H1 (cell line): ENCODE data around the gene PTPRJ. TPM values are rescaled to one million over a fixed set of nuclear protein-coding genes. Genes with fewer than 3 reads are reported as not detected.

ENCODE experiments used
- CTCF ChIA-PET: fragments of 300-600 bp; sonication (Branson Sonifier 250); formaldehyde crosslinking; loops from one replicate; lab custom pipeline; 2021; ENCODE audit not compliant: partially characterized antibody; lab: Charles Lee
- POLR2A ChIA-PET: fragments of 300-600 bp; sonication (Branson Sonifier 250); formaldehyde crosslinking; loops from one replicate; lab custom pipeline; 2021; ENCODE audit warnings: inconsistent platforms; ENCODE audit not compliant: partially characterized antibody; lab: Charles Lee
- DNase-seq, 2 experiments: peaks; one replicate each; pipeline versions ENCODE4 v3.0.0 to v3.0.0-alpha.2; 2010 to 2022; ENCODE audit warnings: low spot score in 2 of 2, low read depth in 1 of 2, mixed read lengths in 1 of 2
- FAIRE-seq: peaks from 2 replicates; lab custom pipeline; 2011; peaks lifted over from hg19 to GRCh38; lab: Jason Lieb, UNC
- H2AFZ ChIP-seq: 2 replicates; pipeline ENCODE4 v1.8.1; 2012; ENCODE audit warnings: low read length, inconsistent platforms
- H2AK5ac ChIP-seq: 2 replicates; pipeline ENCODE4 v1.6.1; 2013; ENCODE audit warnings: low read depth, low read length
- H2BK120ac ChIP-seq: replicated peaks from 2 replicates; pipeline ENCODE3; 2013; ENCODE audit warnings: low read depth, low read length, inconsistent platforms
- H2BK12ac ChIP-seq: 2 replicates; pipeline ENCODE4 v1.6.1; 2013; ENCODE audit warnings: low read depth, low read length
- H2BK15ac ChIP-seq: 2 replicates; pipeline ENCODE4 v1.6.1; 2013; ENCODE audit warnings: low read length
- H2BK20ac ChIP-seq: 2 replicates; pipeline ENCODE4 v1.6.1; 2013; ENCODE audit warnings: low read length
- H2BK5ac ChIP-seq: 2 replicates; pipeline ENCODE4 v1.6.1; 2013; ENCODE audit warnings: low read depth, low read length
- H3K14ac ChIP-seq: 2 replicates; pipeline ENCODE4 v1.6.1; 2013; ENCODE audit warnings: inconsistent platforms; ENCODE audit not compliant: insufficient read length
- H3K18ac ChIP-seq: 2 replicates; pipeline ENCODE4 v1.6.1; 2013; ENCODE audit warnings: low read length; ENCODE audit errors: extremely low read depth
- H3K23ac ChIP-seq: 2 replicates; pipeline ENCODE4 v1.6.1; 2013; ENCODE audit warnings: inconsistent platforms; ENCODE audit not compliant: insufficient read length
- H3K23me2 ChIP-seq: 2 replicates; pipeline ENCODE4 v1.6.1; 2013; ENCODE audit warnings: low read depth, low read length
- H3K27ac ChIP-seq: 2 replicates; pipeline ENCODE4 v1.6.1; 2011; ENCODE audit warnings: low read depth, low read length, inconsistent platforms
- H3K27me3 ChIP-seq, 4 experiments: replicated peaks in 1 of 4; 1 replicate in 1 of 4; 2 replicates in 3 of 4; pipeline versions ENCODE4 v1.6.1 to v1.8.1; 2011 to 2013; ENCODE audit warnings: low read length in 3 of 4, mild to moderate bottlenecking in 3 of 4, inconsistent platforms in 2 of 4, mixed read lengths in 2 of 4, moderate library complexity in 1 of 4; ENCODE audit not compliant: control insufficient read depth in 3 of 4, insufficient read depth in 3 of 4; ENCODE audit errors: extremely low read depth in 1 of 4
- H3K36me3 ChIP-seq, 4 experiments: 2 replicates each; pipeline versions ENCODE4 v1.6.1 to v1.8.1; 2011 to 2013; ENCODE audit warnings: mild to moderate bottlenecking in 4 of 4, low read length in 3 of 4, moderate library complexity in 2 of 4, control low read depth in 1 of 4, inconsistent platforms in 1 of 4; ENCODE audit not compliant: insufficient read depth in 4 of 4, control insufficient read depth in 2 of 4
- H3K4ac ChIP-seq: replicated peaks from 2 replicates; pipeline ENCODE3; 2013; ENCODE audit warnings: low read length, low read depth, mixed read lengths, inconsistent platforms; ENCODE audit not compliant: insufficient read length
- H3K4me1 ChIP-seq, 4 experiments: replicated peaks in 1 of 4; 1 replicate in 1 of 4; 2 replicates in 3 of 4; pipeline versions ENCODE4 v1.6.1 to v1.8.1; 2011 to 2013; ENCODE audit warnings: low read length in 3 of 4, inconsistent platforms in 2 of 4, mixed read lengths in 1 of 4; ENCODE audit not compliant: insufficient read depth in 4 of 4, control insufficient read depth in 3 of 4
- H3K4me2 ChIP-seq, 2 experiments: 2 replicates each; pipeline versions ENCODE4 v1.6.1 to v1.8.1; 2011 to 2013; ENCODE audit warnings: low read depth in 2 of 2, low read length in 2 of 2, control low read depth in 1 of 2, inconsistent platforms in 1 of 2, mild to moderate bottlenecking in 1 of 2; ENCODE audit not compliant: insufficient read depth in 1 of 2
- H3K4me3 ChIP-seq, 4 experiments: fragments of 200-600, 300-600 bp in 1 of 4; sonication (generic), shearing (Covaris generic), sonication (Bioruptor Twin) in 1 of 4; 2 replicates each; pipeline versions ENCODE4 v1.5.1 to v1.8.1; 2011 to 2016; ENCODE audit warnings: low read length in 4 of 4, low read depth in 3 of 4, control low read depth in 2 of 4, inconsistent platforms in 2 of 4, mild to moderate bottlenecking in 2 of 4, mixed read lengths in 1 of 4, moderate library complexity in 1 of 4; ENCODE audit not compliant: insufficient read depth in 2 of 4; ENCODE audit errors: extremely low read depth in 1 of 4
- H3K56ac ChIP-seq: replicated peaks from 2 replicates; pipeline ENCODE3; 2013; ENCODE audit warnings: low read depth, mild to moderate bottlenecking, mixed read lengths, low read length, inconsistent platforms; ENCODE audit not compliant: insufficient read length
- H3K79me1 ChIP-seq: 2 replicates; pipeline ENCODE4 v1.6.1; 2013; ENCODE audit warnings: low read depth, low read length, control low read depth
- H3K79me2 ChIP-seq, 2 experiments: 2 replicates each; pipeline versions ENCODE4 v1.6.1 to v1.8.1; 2012 to 2013; ENCODE audit warnings: low read length in 2 of 2, mild to moderate bottlenecking in 2 of 2, inconsistent platforms in 1 of 2; ENCODE audit not compliant: insufficient read depth in 2 of 2, control insufficient read depth in 1 of 2
- H3K9ac ChIP-seq, 4 experiments: replicated peaks in 1 of 4; 1 replicate in 1 of 4; 2 replicates in 3 of 4; pipeline versions ENCODE4 v1.6.1 to v1.8.1; 2011 to 2013; ENCODE audit warnings: low read depth in 3 of 4, low read length in 3 of 4, control low read depth in 2 of 4, mild to moderate bottlenecking in 2 of 4, moderate library complexity in 2 of 4, inconsistent platforms in 1 of 4; ENCODE audit errors: extremely low read depth in 1 of 4
- H3K9me3 ChIP-seq, 2 experiments: 2 replicates each; pipeline versions ENCODE4 v1.6.1 to v1.8.1; 2012 to 2013; ENCODE audit warnings: mild to moderate bottlenecking in 2 of 2, moderate library complexity in 2 of 2, control low read depth in 1 of 2, inconsistent platforms in 1 of 2, low read depth in 1 of 2, low read length in 1 of 2, mixed read lengths in 1 of 2; ENCODE audit not compliant: insufficient read depth in 2 of 2
- H4K20me1 ChIP-seq, 2 experiments: replicated peaks in 1 of 2; 2 replicates each; pipeline versions ENCODE3 to v1.8.1; 2011 to 2013; ENCODE audit warnings: inconsistent platforms in 2 of 2, low read length in 2 of 2, mild to moderate bottlenecking in 1 of 2; ENCODE audit not compliant: insufficient read depth in 2 of 2, control insufficient read depth in 1 of 2
- H4K5ac ChIP-seq: 2 replicates; pipeline ENCODE4 v1.6.1; 2013; ENCODE audit warnings: low read length, low read depth, mixed read lengths, inconsistent platforms; ENCODE audit not compliant: insufficient read length
- H4K8ac ChIP-seq: 2 replicates; pipeline ENCODE4 v1.8.0; 2013; ENCODE audit warnings: mild to moderate bottlenecking, moderate library complexity, low read length, inconsistent platforms; ENCODE audit not compliant: insufficient read depth; ENCODE audit errors: extremely low read depth
- H4K91ac ChIP-seq: replicated peaks from 2 replicates; pipeline ENCODE3; 2013; ENCODE audit warnings: low read length, mixed read lengths, inconsistent platforms; ENCODE audit not compliant: insufficient read length
- BCL11A ChIP-seq, 2 experiments: IDR thresholded peaks; one replicate each; pipeline ENCODE4 v1.6.1; 2011; ENCODE audit warnings: low read depth in 2 of 2, low read length in 2 of 2, mild to moderate bottlenecking in 2 of 2
- JUN ChIP-seq: IDR thresholded peaks from 2 replicates; pipeline ENCODE4 v1.6.1; 2011; ENCODE audit warnings: low read depth, mild to moderate bottlenecking, improper control_type of control experiment, low read length
- KDM5A ChIP-seq: fragments of 200-600 bp; IDR thresholded peaks from 2 replicates; pipeline ENCODE4 v1.7.1; 2012; ENCODE audit warnings: mild to moderate bottlenecking, low read length, inconsistent platforms, mixed read lengths
- POU5F1 ChIP-seq: IDR thresholded peaks from 2 replicates; pipeline ENCODE4 v1.6.1; 2011; ENCODE audit warnings: low read depth, mild to moderate bottlenecking, low read length, moderate library complexity
- SAP30 ChIP-seq: fragments of 300-600 bp; sonication (generic); IDR thresholded peaks from 2 replicates; pipeline ENCODE4 v1.7.1; 2012; ENCODE audit warnings: low read length, moderate library complexity, mild to moderate bottlenecking, inconsistent platforms; ENCODE audit not compliant: insufficient read depth, insufficient replicate concordance
- SIX5 ChIP-seq: IDR thresholded peaks from 2 replicates; pipeline ENCODE4 v1.6.1; 2011; ENCODE audit warnings: mild to moderate bottlenecking, low read depth, low read length
- TAF7 ChIP-seq: optimal IDR thresholded peaks from 2 replicates; pipeline ENCODE3; 2011; ENCODE audit warnings: low read depth, mild to moderate bottlenecking, inconsistent platforms, low read length, moderate library complexity, borderline replicate concordance
- WGBS, 2 experiments: shearing (Covaris generic) in 1 of 2; methylation state at CpG; one replicate each; pipeline versions ENCODE4 v1.1.6 to v1.1.7; 2013 to 2015; ENCODE audit warnings: low lambda C conversion rate in 2 of 2, mixed read lengths in 2 of 2, inconsistent platforms in 1 of 2, low coverage in 1 of 2, missing lambda C conversion rate in 1 of 2; ENCODE audit not compliant: insufficient replicate concordance in 2 of 2, insufficient coverage in 1 of 2, insufficient read length in 1 of 2; ENCODE audit errors: extremely low coverage in 1 of 2, missing lambda C conversion rate in 1 of 2; 5-methylcytosine and 5-hydroxymethylcytosine counted together
- polyA plus RNA-seq, 7 experiments: library from polyadenylated mRNA; depleted of rRNA in 3 of 7; stranded (reverse) in 5 of 7; unstranded in 2 of 7; fragments of >200 nt in 5 of 7; fragments of 200-250 nt in 2 of 7; gene quantifications; 1 replicate in 5 of 7; 2 replicates in 1 of 7; 4 replicates in 1 of 7; pipeline versions ENCODE4 v1.2.1 to v1.2.3, GENCODE V29; 2011 to 2013; ENCODE audit warnings: missing spikeins in 2 of 7, mixed read lengths in 2 of 7
- total RNA-seq: library from RNA; stranded (reverse); fragmentation: NEBNext Ultra II Directional; extraction: Animal tissue kit (Norgen Biotek cat#: 25700); gene quantifications from 2 replicates; pipeline ENCODE4 v1.2.1, GENCODE V29; 2021

Gene PTPRJ
- total and polyA plus RNA-seq, 2 of the 8 experiments (the other 6 are each of a cell fraction or from before 2014, with no cell fraction given): 4.4 to 22.6 TPM

- Histone ChIP-seq H2BK12ac (no peak overlapping the region), H3K56ac (no peak overlapping the region), H3K4me2 (peak overlapping the region in 1 of 2 experiments; percentile 75; a peak in 1 of 4 replicates), H3K4ac (peak overlapping the region; percentile 16), H2BK20ac (no peak overlapping the region), H3K18ac (no peak overlapping the region), H4K20me1 (peaks cover 3 to 5% of the 10 kb centered on the region in 2 experiments), H4K91ac (no peak overlapping the region), H3K4me3 (no peak overlapping the region), H4K8ac (no peak overlapping the region), H3K23me2 (no peaks in the 10 kb centered on the region; the same call in 1 of the 2 replicates), H3K79me2 (peaks cover 0 to 26% of the 10 kb centered on the region in 2 experiments; a peak in 2 of 4 replicates), H4K5ac (no peak overlapping the region), H3K9ac (no peak overlapping the region), H3K36me3 (no peaks in the 10 kb centered on the region), H3K79me1 (peaks cover 10% of the 10 kb centered on the region; the same call in 1 of the 2 replicates), H2BK120ac (no peak overlapping the region), H2BK15ac (no peak overlapping the region), H3K27me3 (no peaks in the 10 kb centered on the region; a peak in 2 of 7 replicates), H2BK5ac (no peak overlapping the region), H3K9me3 (no peaks in the 10 kb centered on the region), H3K14ac (no peak overlapping the region), H2AK5ac (no peak overlapping the region), H3K4me1 (peaks cover 7 to 18% (median 13%) of the 10 kb centered on the region in 4 experiments), H3K23ac (no peak overlapping the region), H2AFZ (no peak overlapping the region), H3K27ac (no peak overlapping the region)
- no peak for TF ChIP-seq SAP30
- no peak for TF ChIP-seq SIX5
- no peak for TF ChIP-seq POU5F1
- TF ChIP-seq JUN: no peak
- no peak for TF ChIP-seq BCL11A (IDR thresholded peaks at IDR 0.05; ENCODE audit: low read depth in 2 of 2, low read length in 2 of 2)
- TF ChIP-seq TAF7: no peak
- TF ChIP-seq KDM5A: no peak
- ChIA-PET CTCF (interaction anchor here (0.6 to 1.2 kb wide), 4 partner anchors 16 to 92 kb away, joined by 3 to 4 read pairs (median 3); no protein-coding TSS in a partner anchor), POLR2A (no interaction called here)
- WGBS, 2 experiments: 83% methylated on average over 1 of the region's 1 CpG; no CpG with 5 or more reads in 1 of the 2 experiments
- FAIRE-seq (no peak), DNase-seq (no peak)
Observed at GRCh38 chr11:48017105-48017830, 36.9 kb downstream of the PTPRJ start.
